Lower leg skin (tissue), 4 donors: ENCODE data around the gene ZNF614. TPM values are rescaled to one million over a fixed set of nuclear protein-coding genes. Genes with fewer than 3 reads are reported as not detected.

Experiments used
- DNase-seq, 2 donors: peaks; one replicate each; pipeline ENCODE4 v3.0.0-alpha.2; 2019; ENCODE audit warnings: low spot score in 2 of 2
- H3K4me3 ChIP-seq: fragments of 200-600 bp; sonication (generic); 2 replicates; pipeline ENCODE4 v1.5.1; 2017; ENCODE audit warnings: mild to moderate bottlenecking, low read depth; ENCODE audit not compliant: poor library complexity, severe bottlenecking
- CTCF ChIP-seq, 3 donors: fragments of 450-650 bp; IDR thresholded peaks; one replicate each; pipeline ENCODE4 v1.5.1; 2016; ENCODE audit warnings: antibody characterized with exemption in 3 of 3, mild to moderate bottlenecking in 3 of 3, moderate library complexity in 2 of 3
- POLR2A ChIP-seq, 2 donors: fragments of 450-650 bp; IDR thresholded peaks; one replicate each; pipeline ENCODE4 v1.6.1; 2016 to 2017; ENCODE audit warnings: antibody characterized with exemption in 2 of 2, mild to moderate bottlenecking in 1 of 2, moderate library complexity in 1 of 2
- WGBS, 2 donors: methylation state at CpG; one replicate each; pipeline ENCODE4 v1.1.5; 2018; 5-methylcytosine and 5-hydroxymethylcytosine counted together
- intact Hi-C: fragments of 100-400 bp; cut with DNase I; formaldehyde crosslinking; loops from one replicate; pipeline ENCODE4 v1.15.0; 2023; ENCODE audit warnings: low total_unique reads
- total RNA-seq, 4 donors: library from RNA; depleted of rRNA; stranded (reverse); fragments of >200 nt; gene quantifications; one replicate each; pipeline ENCODE4 v1.1.0, GENCODE V29; 2016

ZNF614 gene
- total RNA-seq, 4 donors from 2014 or later, result 3.9 to 6.4 (median 4.3) TPM

- no peak overlapping the region for H3K4me3 ChIP-seq
- WGBS, 2 donors, result 97 to 98% methylated on average over 5 of the region's 5 CpGs
- TF ChIP-seq POLR2A (IDR thresholded peaks at IDR 0.05) (no peak), CTCF (IDR thresholded peaks at IDR 0.05) (no peak)
- no peak for DNase-seq
- intact Hi-C loops, result no loop called here
Observed at GRCh38 chr19:51965583-51965982, 62.6 kb downstream of the ZNF614 start.

Other genes starting within 250 kb of the ZNF614 start
- 1 to 10 TPM; 2.2 to 3.9 (median 2.4) TPM for gene FPR3, start 233.2 kb downstream of the ZNF614 start, total RNA-seq
- gene ZNF577, start 140.4 kb downstream of the ZNF614 start, total RNA-seq, result 10 to 100 TPM in 3 of 4 donors, 1 to 10 TPM in 1; 6.7 to 20.5 (median 18.6) TPM
- gene ZNF649, start 123.4 kb downstream of the ZNF614 start, total RNA-seq, result 10 to 100 TPM in 3 of 4 donors, 1 to 10 TPM in 1; 8.6 to 34.3 (median 13.2) TPM
- 10 to 100 TPM in 1 of 4 donors, 1 to 10 TPM in 3; 3.6 to 17.2 (median 7.0) TPM for gene ZNF613, start 100.9 kb downstream of the ZNF614 start, total RNA-seq
- gene ZNF350, start 41.5 kb downstream of the ZNF614 start, total RNA-seq, result 10 to 100 TPM in 2 of 4 donors, 1 to 10 TPM in 2; 7.3 to 21.9 (median 12.1) TPM
- gene ZNF615, start 20.2 kb downstream of the ZNF614 start, total RNA-seq, result 10 to 100 TPM; 10.6 to 19.2 (median 16.3) TPM
- 10 to 100 TPM in 2 of 4 donors, 1 to 10 TPM in 2; 8.2 to 20.7 (median 11.2) TPM for gene ZNF432, start 20.5 kb upstream of the ZNF614 start, total RNA-seq
- gene ZNF841, start 67.4 kb upstream of the ZNF614 start, total RNA-seq, result 10 to 100 TPM; 15.0 to 34.1 (median 19.3) TPM
- gene ZNF616, start 111.6 kb upstream of the ZNF614 start, total RNA-seq, result 10 to 100 TPM in 2 of 4 donors, 1 to 10 TPM in 2; 7.8 to 12.6 (median 9.8) TPM
- 10 to 100 TPM; 15.3 to 35.3 (median 24.7) TPM for gene ZNF836, start 143.2 kb upstream of the ZNF614 start, total RNA-seq
- gene PPP2R1A, start 161.7 kb upstream of the ZNF614 start, total RNA-seq, result 100 to 1,000 TPM; 200 to 226 (median 224) TPM
- 10 to 100 TPM in 3 of 4 donors, 1 to 10 TPM in 1; 8.0 to 18.4 (median 14.6) TPM for gene ZNF766, start 241.2 kb upstream of the ZNF614 start, total RNA-seq